IPS-18a (cell line): Measurements from ENCODE around the gene EFHC1.

ENCODE experiments used
- H3K27ac ChIP-seq: one replicate; pipeline ENCODE4 v1.5.1; 2013; ENCODE audit warnings: low read length
- H3K27me3 ChIP-seq: one replicate; pipeline ENCODE4 v1.6.1; 2013; ENCODE audit warnings: mild to moderate bottlenecking, low read length; ENCODE audit not compliant: control insufficient read depth, insufficient read depth
- H3K36me3 ChIP-seq: one replicate; pipeline ENCODE4 v1.6.1; 2013; ENCODE audit warnings: low read depth, low read length; ENCODE audit not compliant: control insufficient read depth
- H3K4me1 ChIP-seq: one replicate; pipeline ENCODE4 v1.6.1; 2013; ENCODE audit warnings: low read depth, low read length; ENCODE audit not compliant: control insufficient read depth
- H3K4me3 ChIP-seq: one replicate; pipeline ENCODE4 v1.5.1; 2013; ENCODE audit warnings: low read length
- H3K9ac ChIP-seq: one replicate; pipeline ENCODE4 v1.6.1; 2013; ENCODE audit warnings: mild to moderate bottlenecking, low read length, moderate library complexity
- H3K9me3 ChIP-seq: one replicate; pipeline ENCODE4 v1.6.1; 2013; ENCODE audit warnings: low read depth, low read length; ENCODE audit not compliant: control insufficient read depth

EFHC1 gene

GRCh38 chr6:52506476-52506875 lies 86.3 kb downstream of the EFHC1 start:
- H3K27ac ChIP-seq = no peak overlapping the region
- peaks cover 11% of the 10 kb centered on the region for H3K4me1 ChIP-seq
- H3K27me3 ChIP-seq = no peaks in the 10 kb centered on the region
- no peaks in the 10 kb centered on the region for H3K9me3 ChIP-seq
- H3K36me3 ChIP-seq = peaks cover 27% of the 10 kb centered on the region
- H3K9ac ChIP-seq = no peak overlapping the region
- H3K4me3 ChIP-seq = no peak overlapping the region

GRCh38 chr6:52507557-52508260 lies 87.6 kb downstream of the EFHC1 start:
- H3K9me3 ChIP-seq = no peaks in the 10 kb centered on the region
- H3K4me3 ChIP-seq = no peak overlapping the region
- H3K36me3 ChIP-seq = peaks cover 27% of the 10 kb centered on the region
- H3K9ac ChIP-seq = no peak overlapping the region
- H3K27ac ChIP-seq = no peak overlapping the region
- peaks cover 11% of the 10 kb centered on the region for H3K4me1 ChIP-seq
- H3K27me3 ChIP-seq = no peaks in the 10 kb centered on the region

- H3K9ac ChIP-seq = no peak overlapping the region
- no peaks in the 10 kb centered on the region for H3K9me3 ChIP-seq
- H3K27ac ChIP-seq = no peak overlapping the region
- peaks cover 27% of the 10 kb centered on the region for H3K36me3 ChIP-seq
- no peak overlapping the region for H3K4me3 ChIP-seq
- H3K27me3 ChIP-seq = no peaks in the 10 kb centered on the region
- H3K4me1 ChIP-seq = peaks cover 11% of the 10 kb centered on the region
Observed at GRCh38 chr6:52508261-52508739, 88.2 kb downstream of the EFHC1 start.

GRCh38 chr6:52509281-52510212 lies 89.4 kb downstream of the EFHC1 start:
- peak overlapping the region; percentile 13 for H3K27ac ChIP-seq
- H3K4me1 ChIP-seq = peaks cover 11% of the 10 kb centered on the region
- H3K4me3 ChIP-seq = no peak overlapping the region
- H3K9ac ChIP-seq = no peak overlapping the region
- no peaks in the 10 kb centered on the region for H3K9me3 ChIP-seq
- peaks cover 27% of the 10 kb centered on the region for H3K36me3 ChIP-seq
- H3K27me3 ChIP-seq = no peaks in the 10 kb centered on the region

- no peak overlapping the region for H3K9ac ChIP-seq
- no peaks in the 10 kb centered on the region for H3K27me3 ChIP-seq
- H3K9me3 ChIP-seq = no peaks in the 10 kb centered on the region
- H3K36me3 ChIP-seq = peaks cover 24% of the 10 kb centered on the region
- H3K27ac ChIP-seq = peak overlapping the region; percentile 13
- H3K4me1 ChIP-seq = peaks cover 11% of the 10 kb centered on the region
- no peak overlapping the region for H3K4me3 ChIP-seq
Observed at GRCh38 chr6:52510213-52510562, 90.0 kb downstream of the EFHC1 start.

- H3K9ac ChIP-seq = no peak overlapping the region
- no peak overlapping the region for H3K27ac ChIP-seq
- H3K4me3 ChIP-seq = no peak overlapping the region
- peaks cover 24% of the 10 kb centered on the region for H3K36me3 ChIP-seq
- H3K27me3 ChIP-seq = no peaks in the 10 kb centered on the region
- H3K4me1 ChIP-seq = peaks cover 11% of the 10 kb centered on the region
- no peaks in the 10 kb centered on the region for H3K9me3 ChIP-seq
Observed at GRCh38 chr6:52511163-52511562, 91.0 kb downstream of the EFHC1 start.

- H3K4me1 ChIP-seq = peaks cover 11% of the 10 kb centered on the region
- H3K9me3 ChIP-seq = no peaks in the 10 kb centered on the region
- H3K9ac ChIP-seq = no peak overlapping the region
- H3K4me3 ChIP-seq = no peak overlapping the region
- no peak overlapping the region for H3K27ac ChIP-seq
- H3K27me3 ChIP-seq = no peaks in the 10 kb centered on the region
- peaks cover 24% of the 10 kb centered on the region for H3K36me3 ChIP-seq
Observed at GRCh38 chr6:52511572-52512151, 91.5 kb downstream of the EFHC1 start.

GRCh38 chr6:52512199-52512598 lies 92.1 kb downstream of the EFHC1 start:
- no peak overlapping the region for H3K4me3 ChIP-seq
- no peaks in the 10 kb centered on the region for H3K9me3 ChIP-seq
- H3K36me3 ChIP-seq = peaks cover 21% of the 10 kb centered on the region
- no peak overlapping the region for H3K27ac ChIP-seq
- no peak overlapping the region for H3K9ac ChIP-seq
- H3K27me3 ChIP-seq = no peaks in the 10 kb centered on the region
- H3K4me1 ChIP-seq = peaks cover 14% of the 10 kb centered on the region

GRCh38 chr6:52513464-52513863 lies 93.3 kb downstream of the EFHC1 start:
- Histone ChIP-seq H3K36me3 (peaks cover 11% of the 10 kb centered on the region), H3K4me1 (peaks cover 26% of the 10 kb centered on the region), H3K9me3 (no peaks in the 10 kb centered on the region), H3K27me3 (no peaks in the 10 kb centered on the region), H3K4me3 (no peak overlapping the region), H3K27ac (no peak overlapping the region), H3K9ac (no peak overlapping the region)

- Histone ChIP-seq H3K36me3 (peaks cover 11% of the 10 kb centered on the region), H3K9ac (no peak overlapping the region), H3K4me1 (peaks cover 27% of the 10 kb centered on the region), H3K27me3 (no peaks in the 10 kb centered on the region), H3K4me3 (no peak overlapping the region), H3K9me3 (no peaks in the 10 kb centered on the region), H3K27ac (no peak overlapping the region)
Observed at GRCh38 chr6:52513896-52514295, 93.8 kb downstream of the EFHC1 start.

GRCh38 chr6:52514514-52514913 lies 94.4 kb downstream of the EFHC1 start:
- H3K36me3 ChIP-seq = peaks cover 5% of the 10 kb centered on the region
- no peak overlapping the region for H3K27ac ChIP-seq
- H3K4me1 ChIP-seq = peaks cover 25% of the 10 kb centered on the region
- no peaks in the 10 kb centered on the region for H3K27me3 ChIP-seq
- no peak overlapping the region for H3K4me3 ChIP-seq
- H3K9ac ChIP-seq = no peak overlapping the region
- H3K9me3 ChIP-seq = no peaks in the 10 kb centered on the region
